Naive thymus-derived CD8-positive, alpha-beta T cell (primary cell): ENCODE measurements around the gene KAZN. TPM values are rescaled to one million over a fixed set of nuclear protein-coding genes. Genes with fewer than 3 reads are reported as not detected.

Experiments
- ATAC-seq, 2 donors: fragments of 150-1000 bp; cut with Tn5 transposase in 1 of 2; sonication (Bioruptor Pico), chemical (Tn5 transposase) in 1 of 2; 1 replicate in 1 of 2; 2 replicates in 1 of 2; pipeline ENCODE4 v1.10.0; 2021; ENCODE audit warnings: mild to moderate bottlenecking in 2 of 2, moderate library complexity in 2 of 2
- POLR2A ChIA-PET: fragments of 350-600 bp; sonication (Branson Sonifier 250); formaldehyde crosslinking; loops from one replicate; lab custom pipeline; 2021; ENCODE audit warnings: antibody characterized with exemption; lab: Charles Lee
- DNase-seq, 10 donors: peaks; one replicate each; pipeline versions ENCODE4 v3.0.0 to v3.0.0-alpha.2; 2020 to 2022
- H3K27ac Mint-ChIP-seq, 10 donors: one replicate each; pipeline ENCODE4 v1.8.0; 2020 to 2022; ENCODE audit warnings: mild to moderate bottlenecking in 10 of 10, mixed read lengths in 10 of 10, moderate library complexity in 4 of 10, inconsistent platforms in 1 of 10
- H3K27me3 Mint-ChIP-seq, 5 donors: one replicate each; pipeline ENCODE4 v1.8.0; 2021 to 2022; ENCODE audit warnings: mixed read lengths in 5 of 5
- H3K36me3 Mint-ChIP-seq, 3 donors: one replicate each; pipeline ENCODE4 v1.8.0; 2020 to 2022; ENCODE audit warnings: mixed read lengths in 3 of 3, mild to moderate bottlenecking in 2 of 3, inconsistent platforms in 1 of 3
- H3K4me1 Mint-ChIP-seq, 4 donors: one replicate each; pipeline ENCODE4 v1.8.0; 2021 to 2022; ENCODE audit warnings: mixed read lengths in 4 of 4
- H3K4me3 Mint-ChIP-seq, 10 donors: one replicate each; pipeline ENCODE4 v1.8.0; 2020 to 2022; ENCODE audit warnings: mild to moderate bottlenecking in 10 of 10, mixed read lengths in 10 of 10, moderate library complexity in 6 of 10, inconsistent platforms in 1 of 10
- H3K9me3 Mint-ChIP-seq, 9 donors: one replicate each; pipeline ENCODE4 v1.8.0; 2020 to 2022; ENCODE audit warnings: mixed read lengths in 9 of 9, mild to moderate bottlenecking in 3 of 9, inconsistent platforms in 1 of 9, moderate library complexity in 1 of 9
- polyA plus RNA-seq, 3 donors: library from polyadenylated mRNA; unstranded; fragments of 300-500 nt; fragmentation: Illumina TruSeq; gene quantifications; one replicate each; pipeline ENCODE4 v1.2.3, GENCODE V29; 2021
- total RNA-seq, 8 experiments: library from RNA in 2 of 8; stranded (reverse) in 2 of 8; gene quantifications; one replicate each; pipeline ENCODE4 v1.2.3 and lab custom pipeline; 2021 to 2026

KAZN gene
- total and polyA plus RNA-seq, 5 experiments from 2014 or later, result 0.02 to 0.63 (median 0.12) TPM; not detected in 1

GRCh38 chr1:14748151-14748550 lies 149.7 kb downstream of the KAZN start:
- ATAC-seq, result no peak
- Mint-ChIP-seq H3K36me3 (no peaks in the 10 kb centered on the region), H3K27me3 (peaks cover 0 to 8% (median 6%) of the 10 kb centered on the region in 5 donors), H3K27ac (no peak overlapping the region), H3K4me1 (no peaks in the 10 kb centered on the region), H3K9me3 (no peaks in the 10 kb centered on the region), H3K4me3 (no peak overlapping the region)
- POLR2A ChIA-PET, result no interaction called here
- DNase-seq, result no peak

- no peak overlapping the region for H3K27ac Mint-ChIP-seq
- no peak for DNase-seq
- POLR2A ChIA-PET, result no interaction called here
- ATAC-seq, result no peak
- no peak overlapping the region for H3K4me3 Mint-ChIP-seq
- no peaks in the 10 kb centered on the region for H3K4me1 Mint-ChIP-seq
- no peaks in the 10 kb centered on the region for H3K36me3 Mint-ChIP-seq
- H3K27me3 Mint-ChIP-seq, result peaks cover 0 to 6% (median under 1%) of the 10 kb centered on the region in 5 donors
- H3K9me3 Mint-ChIP-seq, result no peaks in the 10 kb centered on the region
Measured at GRCh38 chr1:14748977-14749376, 150.5 kb downstream of the KAZN start.

GRCh38 chr1:14750490-14750889 lies 152.0 kb downstream of the KAZN start:
- POLR2A ChIA-PET, result no interaction called here
- no peak overlapping the region for H3K4me3 Mint-ChIP-seq
- H3K36me3 Mint-ChIP-seq, result no peaks in the 10 kb centered on the region
- ATAC-seq, result no peak
- H3K9me3 Mint-ChIP-seq, result no peaks in the 10 kb centered on the region
- H3K4me1 Mint-ChIP-seq, result no peaks in the 10 kb centered on the region
- DNase-seq, result no peak
- no peak overlapping the region for H3K27ac Mint-ChIP-seq
- H3K27me3 Mint-ChIP-seq, result peaks cover 0 to 6% (median 0%) of the 10 kb centered on the region in 5 donors

GRCh38 chr1:14755518-14756252 lies 157.2 kb downstream of the KAZN start:
- Mint-ChIP-seq H3K27me3 (peaks cover 0 to 12% (median 6%) of the 10 kb centered on the region in 5 donors), H3K27ac (no peak overlapping the region), H3K36me3 (no peaks in the 10 kb centered on the region), H3K4me1 (peaks cover 0 to 4% (median 1%) of the 10 kb centered on the region in 4 donors), H3K9me3 (no peaks in the 10 kb centered on the region), H3K4me3 (no peak overlapping the region)
- no peak for DNase-seq
- ATAC-seq, result no peak
- POLR2A ChIA-PET, result no interaction called here

GRCh38 chr1:14756589-14757285 lies 158.3 kb downstream of the KAZN start:
- ATAC-seq (no peak), DNase-seq (no peak)
- H3K27ac Mint-ChIP-seq, result no peak overlapping the region
- no peaks in the 10 kb centered on the region for H3K9me3 Mint-ChIP-seq
- peaks cover 3 to 19% (median 9%) of the 10 kb centered on the region in 5 donors for H3K27me3 Mint-ChIP-seq
- H3K4me3 Mint-ChIP-seq, result no peak overlapping the region
- POLR2A ChIA-PET, result no interaction called here
- H3K4me1 Mint-ChIP-seq, result peaks cover 0 to 4% (median 1%) of the 10 kb centered on the region in 4 donors
- H3K36me3 Mint-ChIP-seq, result no peaks in the 10 kb centered on the region

- no peak overlapping the region for H3K4me3 Mint-ChIP-seq
- POLR2A ChIA-PET, result no interaction called here
- no peaks in the 10 kb centered on the region for H3K9me3 Mint-ChIP-seq
- peaks cover 0 to 4% (median 1%) of the 10 kb centered on the region in 4 donors for H3K4me1 Mint-ChIP-seq
- H3K27ac Mint-ChIP-seq, result no peak overlapping the region
- peaks cover 2 to 24% (median 9%) of the 10 kb centered on the region in 5 donors for H3K27me3 Mint-ChIP-seq
- no peak for DNase-seq
- ATAC-seq, result no peak
- H3K36me3 Mint-ChIP-seq, result no peaks in the 10 kb centered on the region
Measured at GRCh38 chr1:14757286-14757625, 158.8 kb downstream of the KAZN start.

- POLR2A ChIA-PET, result no interaction called here
- H3K9me3 Mint-ChIP-seq, result no peaks in the 10 kb centered on the region
- ATAC-seq, result no peak
Measured at GRCh38 chr1:14759042-14759818, 160.7 kb downstream of the KAZN start.

GRCh38 chr1:14759843-14760242 lies 161.4 kb downstream of the KAZN start:
- ATAC-seq (no peak), DNase-seq (no peak)
- Mint-ChIP-seq H3K36me3 (no peaks in the 10 kb centered on the region), H3K4me3 (no peak overlapping the region), H3K27ac (no peak overlapping the region), H3K27me3 (peaks cover 2 to 21% (median 18%) of the 10 kb centered on the region in 5 donors), H3K9me3 (no peaks in the 10 kb centered on the region), H3K4me1 (peaks cover 0 to 4% (median 1%) of the 10 kb centered on the region in 4 donors)
- POLR2A ChIA-PET, result no interaction called here

More at GRCh38 chr1:14759042-14759818, 160.7 kb downstream of the KAZN start:
- no peak for DNase-seq
- Mint-ChIP-seq H3K4me1 (peaks cover 0 to 4% (median 1%) of the 10 kb centered on the region in 4 donors), H3K36me3 (no peaks in the 10 kb centered on the region), H3K4me3 (no peak overlapping the region), H3K27ac (no peak overlapping the region), H3K27me3 (peaks cover 2 to 21% (median 13%) of the 10 kb centered on the region in 5 donors)

GRCh38 chr1:14760780-14761179 lies 162.3 kb downstream of the KAZN start:
- peaks cover 0 to 4% (median 1%) of the 10 kb centered on the region in 4 donors for H3K4me1 Mint-ChIP-seq
- ATAC-seq (no peak), DNase-seq (no peak)
- peaks cover 3 to 29% (median 21%) of the 10 kb centered on the region in 5 donors for H3K27me3 Mint-ChIP-seq
- no peak overlapping the region for H3K4me3 Mint-ChIP-seq
- peaks cover 0 to 3% (median 0%) of the 10 kb centered on the region in 3 donors for H3K36me3 Mint-ChIP-seq
- H3K9me3 Mint-ChIP-seq, result peaks cover 0 to 3% (median 0%) of the 10 kb centered on the region in 9 donors
- no peak overlapping the region for H3K27ac Mint-ChIP-seq
- POLR2A ChIA-PET, result no interaction called here

- DNase-seq (no peak), ATAC-seq (no peak)
- H3K4me1 Mint-ChIP-seq, result peaks cover 0 to 2% (median 0%) of the 10 kb centered on the region in 4 donors
- POLR2A ChIA-PET, result no interaction called here
- peaks cover 3 to 36% (median 23%) of the 10 kb centered on the region in 5 donors for H3K27me3 Mint-ChIP-seq
- H3K27ac Mint-ChIP-seq, result no peak overlapping the region
- peaks cover 0 to 3% (median 0%) of the 10 kb centered on the region in 9 donors for H3K9me3 Mint-ChIP-seq
- H3K4me3 Mint-ChIP-seq, result no peak overlapping the region
- H3K36me3 Mint-ChIP-seq, result peaks cover 0 to 3% (median 0%) of the 10 kb centered on the region in 3 donors
Measured at GRCh38 chr1:14761291-14762153, 163.0 kb downstream of the KAZN start.

- Mint-ChIP-seq H3K9me3 (peaks cover 0 to 3% (median 0%) of the 10 kb centered on the region in 9 donors), H3K36me3 (peaks cover 0 to 3% (median 0%) of the 10 kb centered on the region in 3 donors), H3K4me1 (no peaks in the 10 kb centered on the region), H3K4me3 (no peak overlapping the region), H3K27me3 (peaks cover 3 to 32% (median 21%) of the 10 kb centered on the region in 5 donors), H3K27ac (no peak overlapping the region)
- ATAC-seq (no peak), DNase-seq (no peak)
- POLR2A ChIA-PET, result no interaction called here
Measured at GRCh38 chr1:14763977-14764376, 165.5 kb downstream of the KAZN start.

- Mint-ChIP-seq H3K27me3 (peaks cover 3 to 29% (median 21%) of the 10 kb centered on the region in 5 donors), H3K9me3 (peaks cover 0 to 3% (median 0%) of the 10 kb centered on the region in 9 donors), H3K36me3 (peaks cover 0 to 3% (median 0%) of the 10 kb centered on the region in 3 donors), H3K4me3 (no peak overlapping the region), H3K4me1 (no peaks in the 10 kb centered on the region), H3K27ac (no peak overlapping the region)
- ATAC-seq (no peak), DNase-seq (no peak)
- POLR2A ChIA-PET, result interaction anchor here (0.6 kb wide), 1 partner anchor 110 kb away, joined by 3 read pairs; no protein-coding TSS in a partner anchor
Measured at GRCh38 chr1:14765773-14766172, 167.3 kb downstream of the KAZN start.
